ENCODE results near the gene ARID4B.
"Not testable (repeated sequence)": the region's sequence is repeated elsewhere in the genome, so short reads cannot be mapped to it uniquely, and the experiment has no call there.

ARID4B gene

DNA sequence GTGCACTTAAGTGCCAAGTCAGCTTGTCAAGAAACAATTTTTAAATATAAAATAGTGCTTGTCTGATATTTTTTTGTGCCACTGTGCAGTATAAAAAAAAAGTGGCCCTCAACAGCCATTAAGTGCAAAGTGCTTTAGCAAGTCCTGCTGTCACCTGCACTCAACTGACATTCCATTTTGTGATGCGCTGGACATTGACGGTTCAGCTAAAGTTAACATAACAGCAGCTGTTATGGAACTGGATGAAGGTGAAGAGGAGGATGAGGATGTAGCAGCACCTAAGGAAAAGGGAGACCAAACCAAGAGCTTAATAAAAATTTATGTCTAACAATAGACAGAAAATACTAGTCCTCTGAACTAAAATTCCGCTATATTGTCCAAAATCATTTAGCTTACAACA, 159.6 kb downstream of the ARID4B start:
- in situ Hi-C loops (cut with MboI; ENCODE audit: low sequenced_read_pairs) = no loop called here

DNA sequence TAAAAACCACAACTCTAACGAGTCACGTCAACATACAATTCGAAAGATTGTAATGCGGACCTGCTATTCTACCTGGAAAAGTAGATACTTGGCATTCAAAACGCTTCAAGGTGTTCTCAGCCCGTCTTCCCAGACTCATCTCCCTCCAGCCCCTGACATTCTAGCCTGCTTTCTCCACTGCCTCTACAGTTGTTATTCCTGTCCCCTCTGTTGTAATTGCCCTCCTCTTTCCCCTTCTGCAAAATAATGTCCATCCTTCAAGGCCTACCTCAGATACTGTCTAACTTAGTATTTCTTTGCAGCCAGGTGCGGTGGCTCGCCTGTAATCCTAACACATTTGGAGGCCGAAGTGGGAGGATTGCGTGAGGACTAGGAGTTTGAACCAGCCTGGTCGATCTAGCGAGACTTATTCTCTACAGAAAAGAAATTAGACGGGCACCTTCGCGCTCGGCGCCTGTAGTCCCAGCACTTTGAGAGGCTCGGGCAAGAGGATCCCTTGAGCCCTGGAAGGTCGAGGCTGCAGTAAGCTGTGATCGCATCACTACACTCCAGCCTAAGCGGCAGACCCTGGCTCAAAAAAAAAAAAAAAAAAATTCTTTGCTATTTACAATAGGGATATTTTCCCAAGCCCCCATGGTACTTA, 166.2 kb downstream of the ARID4B start:
- in situ Hi-C loops (cut with MboI; ENCODE audit: low sequenced_read_pairs) = no loop called here

DNA sequence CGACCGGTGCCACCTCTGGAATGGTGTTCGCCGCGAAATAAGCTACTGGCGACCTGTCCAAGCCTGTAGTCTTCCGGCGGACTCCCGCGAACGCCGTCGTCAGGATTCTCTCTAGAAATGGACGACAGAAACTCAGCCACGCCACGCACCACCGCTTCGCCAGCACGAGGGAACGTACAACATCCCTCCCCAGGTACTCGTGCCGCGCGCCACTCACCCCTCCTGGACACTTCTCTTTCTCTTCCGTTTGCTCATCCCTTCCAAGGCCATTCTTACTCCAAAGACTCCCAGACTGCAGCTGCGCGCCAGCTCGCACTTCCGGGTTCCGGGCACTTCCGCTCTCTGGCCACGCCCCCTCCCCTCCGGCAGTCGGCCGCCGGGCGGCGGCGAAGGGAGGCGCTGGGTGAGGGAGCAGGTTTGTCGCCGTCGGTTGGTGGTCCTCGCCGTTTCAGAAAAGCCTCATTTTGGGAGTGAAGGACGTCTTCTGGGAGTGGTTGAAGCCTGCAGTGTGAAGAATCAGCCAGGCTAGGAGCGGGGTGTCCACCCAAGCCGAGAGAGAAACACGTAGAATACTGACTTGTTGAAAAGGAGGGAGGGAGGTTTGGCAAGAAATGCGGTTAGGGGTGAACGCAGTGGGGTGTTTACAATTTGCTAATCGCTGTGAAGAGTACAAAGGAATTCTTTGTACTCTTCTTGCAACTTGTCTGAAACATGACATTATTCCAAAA, 166.9 kb downstream of the ARID4B start, which contains the start of gene RBM34:
RBM34 (minus strand) TSS at position 294 of the 728 bp plus-strand sequence; CDS start at position 270, 24 bp downstream.
- in situ Hi-C loops (cut with MboI; ENCODE audit: low sequenced_read_pairs) = no loop called here

DNA sequence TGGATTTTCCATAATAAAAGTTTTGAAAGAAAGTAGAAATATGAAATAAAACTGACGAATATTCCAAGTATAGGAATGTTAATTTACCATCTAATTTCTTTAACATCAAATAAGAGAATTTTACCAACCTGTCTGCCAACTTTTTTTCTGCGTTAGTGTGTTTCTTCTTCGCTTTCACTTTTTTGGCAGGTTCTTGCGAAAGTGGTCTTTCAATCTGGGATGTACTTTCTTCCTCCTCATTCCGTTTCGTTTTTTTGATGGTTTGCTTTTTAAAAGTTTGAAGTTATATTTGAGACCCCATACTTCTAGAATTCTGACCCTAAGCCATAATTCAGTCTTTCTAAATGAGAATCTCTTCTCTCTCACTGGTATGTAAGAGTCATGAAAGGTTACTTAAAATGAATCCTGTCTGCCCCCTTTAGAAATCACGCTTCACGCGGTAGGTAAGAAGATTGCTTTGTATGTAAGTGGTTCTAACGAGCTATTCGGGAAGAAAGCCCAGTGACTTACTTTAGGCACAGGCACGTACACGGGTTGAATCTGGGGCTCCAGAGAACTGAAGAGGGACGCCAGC, 167.5 kb downstream of the ARID4B start:
- in situ Hi-C loops (cut with MboI; ENCODE audit: low sequenced_read_pairs) = no loop called here

DNA sequence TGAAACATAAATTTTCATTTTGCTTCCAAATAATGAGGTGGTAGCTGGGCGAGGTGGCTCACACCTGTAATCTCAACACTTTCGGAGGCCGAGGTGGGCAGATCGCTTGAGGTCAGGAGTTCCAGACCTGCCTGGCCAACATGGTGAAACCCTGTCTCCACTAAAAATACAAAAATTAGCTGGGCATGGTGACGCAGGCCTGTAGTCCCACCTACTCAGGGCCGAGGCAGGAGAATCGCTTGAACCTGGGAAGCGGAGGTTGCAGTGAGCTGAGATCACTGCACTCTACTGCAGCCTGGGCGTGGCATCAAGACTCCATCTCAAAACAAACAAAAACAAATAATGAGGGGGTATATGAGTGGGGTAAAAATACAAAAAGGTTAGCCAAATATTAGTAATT, 168.0 kb downstream of the ARID4B start:
- in situ Hi-C loops (cut with MboI; ENCODE audit: low sequenced_read_pairs) = not testable (repeated sequence)

GRCh38 chr1:235159284-235159683, 168.7 kb downstream of the ARID4B start:
- in situ Hi-C loops (cut with MboI; ENCODE audit: low sequenced_read_pairs) = not testable (repeated sequence)

DNA sequence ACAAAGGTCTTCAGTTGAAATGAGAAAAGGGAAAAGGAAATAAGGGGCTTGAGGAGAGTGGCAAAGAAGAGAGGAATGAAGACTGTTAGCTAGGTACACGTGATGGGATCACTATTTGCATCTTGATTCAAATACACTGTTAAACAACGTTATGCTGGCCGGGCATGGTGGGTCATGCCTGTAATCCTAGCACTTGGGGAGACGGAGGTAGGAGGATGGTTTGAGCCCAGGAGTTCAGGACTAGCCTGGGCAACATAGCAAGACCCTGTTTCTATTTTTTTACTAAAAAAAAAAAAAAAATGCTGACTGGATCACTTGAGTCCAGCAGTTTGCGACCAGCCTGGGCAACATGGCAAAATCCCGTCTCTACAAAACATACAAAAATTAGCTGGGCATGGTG, 169.3 kb downstream of the ARID4B start:
- in situ Hi-C loops (cut with MboI; ENCODE audit: low sequenced_read_pairs) = no loop called here

DNA sequence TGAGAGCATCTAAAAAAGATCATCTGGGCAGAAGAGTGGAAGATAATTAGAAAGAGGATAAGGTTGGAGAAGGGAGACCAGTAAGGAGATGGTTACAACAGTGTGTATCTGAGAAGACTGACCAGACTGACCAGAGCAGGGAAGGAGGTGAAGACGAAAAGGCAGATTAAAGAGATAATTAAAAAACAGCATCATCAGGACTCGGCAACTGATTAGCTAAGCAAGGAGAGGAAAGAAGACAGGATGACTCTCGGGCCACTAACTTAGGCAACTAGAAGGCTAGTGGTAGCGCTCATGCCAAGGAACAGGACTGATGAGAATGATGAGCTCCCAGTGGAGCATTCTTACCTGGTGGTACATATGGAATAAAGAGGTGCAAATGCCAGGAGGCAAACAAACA, 170.8 kb downstream of the ARID4B start:
- in situ Hi-C loops (cut with MboI; ENCODE audit: low sequenced_read_pairs) = no loop called here

DNA sequence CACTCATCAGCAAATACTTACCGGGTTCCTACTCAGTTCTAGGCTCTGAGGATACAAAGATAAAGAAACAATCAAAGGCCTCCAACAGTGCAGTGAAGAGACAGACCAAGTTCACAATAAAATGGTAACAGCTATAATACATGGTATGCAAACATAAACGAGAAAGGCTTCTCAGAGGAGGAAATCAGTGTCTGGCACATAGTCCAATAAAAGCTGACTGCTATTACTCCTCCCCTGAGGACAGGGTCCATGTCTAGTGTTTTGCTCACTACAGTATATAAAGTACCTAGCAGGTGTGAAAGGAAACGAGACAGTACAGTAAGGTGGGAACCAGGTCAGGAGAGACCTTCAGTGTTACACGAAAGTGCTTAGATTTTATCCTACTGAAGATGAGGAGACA, 171.2 kb downstream of the ARID4B start:
- in situ Hi-C loops (cut with MboI; ENCODE audit: low sequenced_read_pairs) = no loop called here

DNA sequence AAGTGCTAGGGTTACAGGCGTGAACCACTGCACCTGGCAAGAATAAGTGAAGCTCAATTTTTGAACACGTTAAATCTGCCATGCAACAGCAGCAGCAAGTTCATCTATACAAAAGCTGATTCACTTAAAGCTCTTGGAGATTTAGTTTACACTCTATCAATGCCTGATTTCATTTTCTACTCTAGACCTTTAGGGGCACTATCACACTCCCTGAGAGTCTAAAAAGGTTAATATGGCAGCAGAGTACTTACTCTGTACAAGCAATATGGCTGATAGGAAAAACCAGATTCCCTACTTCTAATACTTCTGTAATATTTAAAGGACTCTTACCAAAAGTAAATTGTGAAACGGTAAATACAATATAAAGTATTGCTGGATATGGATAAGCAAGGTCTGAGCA, 171.7 kb downstream of the ARID4B start:
- in situ Hi-C loops (cut with MboI; ENCODE audit: low sequenced_read_pairs) = no loop called here

DNA sequence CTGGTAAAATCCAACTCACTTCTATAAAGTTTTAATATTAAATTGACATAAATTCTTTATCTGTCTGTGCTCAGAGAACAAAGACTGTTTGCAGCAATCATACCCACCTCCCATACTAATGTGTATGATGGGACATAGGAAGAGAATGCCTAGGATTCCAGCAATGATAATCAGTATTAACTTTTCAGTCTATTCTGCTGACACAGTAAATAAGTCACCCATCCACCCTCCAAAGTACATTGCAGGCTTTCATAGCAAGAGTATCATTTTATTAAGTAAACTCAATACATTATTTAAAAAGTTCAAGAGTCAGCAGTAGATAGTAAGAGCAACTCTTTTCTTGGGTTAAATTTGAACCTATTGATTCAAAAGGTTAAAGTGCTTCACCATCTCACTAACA, 175.7 kb downstream of the ARID4B start:
- in situ Hi-C loops (cut with MboI; ENCODE audit: low sequenced_read_pairs) = no loop called here

- in situ Hi-C loops (cut with MboI; ENCODE audit: low sequenced_read_pairs) = no loop called here
Measured at GRCh38 chr1:235151033-235151432, 176.9 kb downstream of the ARID4B start.

- in situ Hi-C loops (cut with MboI; ENCODE audit: low sequenced_read_pairs) = no loop called here
Measured at GRCh38 chr1:235149824-235150223, 178.2 kb downstream of the ARID4B start.

- in situ Hi-C loops (cut with MboI; ENCODE audit: low sequenced_read_pairs) = no loop called here
Measured at GRCh38 chr1:235147269-235147668, 180.7 kb downstream of the ARID4B start.

- in situ Hi-C loops (cut with MboI; ENCODE audit: low sequenced_read_pairs) = no loop called here
Measured at GRCh38 chr1:235145639-235146038, 182.3 kb downstream of the ARID4B start.

DNA sequence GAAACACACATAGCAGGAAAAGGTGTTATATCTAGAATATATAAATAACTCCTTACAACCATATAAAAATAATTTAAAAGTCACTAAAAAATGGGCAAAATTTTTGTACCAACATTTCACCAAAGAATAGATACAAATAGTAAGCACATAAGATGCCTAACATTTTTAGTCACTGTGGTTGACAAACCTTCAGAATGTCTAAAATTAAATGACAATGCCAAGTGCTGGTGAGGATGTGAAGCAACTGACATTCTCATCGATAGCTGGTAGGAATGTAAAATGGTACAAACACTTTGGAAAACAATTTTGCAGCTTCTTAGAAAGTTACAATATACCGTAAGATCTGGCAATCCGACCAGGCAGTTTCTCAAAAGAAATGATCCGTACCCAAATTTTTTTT, 185.0 kb downstream of the ARID4B start:
- in situ Hi-C loops (cut with MboI; ENCODE audit: low sequenced_read_pairs) = no loop called here

- in situ Hi-C loops (cut with MboI; ENCODE audit: low sequenced_read_pairs) = no loop called here
Measured at GRCh38 chr1:235139315-235139714, 188.7 kb downstream of the ARID4B start.

DNA sequence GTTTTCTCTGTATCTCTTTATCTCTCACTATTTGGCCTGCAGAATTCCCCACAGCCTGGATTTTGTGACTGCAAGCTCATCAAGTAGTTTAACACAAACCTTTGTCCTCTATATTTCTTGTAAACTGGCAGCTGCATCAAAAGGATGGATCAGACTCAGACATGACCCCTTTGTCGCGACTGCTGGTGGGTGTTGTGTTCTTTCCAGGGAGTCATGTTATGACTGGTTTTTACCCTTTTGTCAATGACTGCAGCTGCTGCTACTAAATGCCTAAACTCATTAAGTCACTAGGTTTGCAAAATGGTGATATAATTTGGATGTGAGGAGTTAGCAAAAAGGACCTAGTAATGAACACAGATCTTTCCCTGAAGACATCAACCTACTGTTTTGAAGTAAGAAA, 189.2 kb downstream of the ARID4B start:
- in situ Hi-C loops (cut with MboI; ENCODE audit: low sequenced_read_pairs) = no loop called here

GRCh38 chr1:235136111-235136510, 191.9 kb downstream of the ARID4B start:
- in situ Hi-C loops (cut with MboI; ENCODE audit: low sequenced_read_pairs) = no loop called here

- in situ Hi-C loops (cut with MboI; ENCODE audit: low sequenced_read_pairs) = no loop called here
Measured at GRCh38 chr1:235134171-235134570, 193.8 kb downstream of the ARID4B start.

DNA sequence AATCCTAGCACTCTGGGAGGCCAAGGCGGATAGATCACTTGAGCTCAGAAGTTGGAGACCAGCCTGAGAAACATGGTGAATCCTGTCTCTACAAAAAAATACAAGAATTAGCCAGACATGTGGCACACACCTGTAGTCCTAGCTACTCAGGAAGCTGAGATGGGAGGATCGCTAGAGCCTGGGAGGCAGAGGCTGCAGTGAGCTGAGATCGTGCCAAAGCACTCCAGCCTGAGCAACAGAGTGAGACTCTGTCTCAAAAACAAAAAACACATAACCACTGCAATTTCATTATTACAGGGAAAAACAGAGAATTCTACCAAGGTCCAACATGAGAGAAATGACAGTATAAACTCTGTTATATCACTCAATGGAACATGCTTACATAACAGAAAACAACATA, 194.9 kb downstream of the ARID4B start:
- in situ Hi-C loops (cut with MboI; ENCODE audit: low sequenced_read_pairs) = no loop called here

GRCh38 chr1:235131961-235132360, 196.0 kb downstream of the ARID4B start:
- in situ Hi-C loops (cut with MboI; ENCODE audit: low sequenced_read_pairs) = no loop called here
